Measurements from ENCODE around the gene ELAVL1. TPM values are rescaled to one million over a fixed set of nuclear protein-coding genes. Genes with fewer than 3 reads are reported as not detected.
A peak's percentile ranks its signal among the peaks of the same experiment; 100 is the strongest.

ELAVL1 gene
- total and polyA plus RNA-seq, 2 experiments from 2014 or later = 81.6 to 143 TPM

DNA sequence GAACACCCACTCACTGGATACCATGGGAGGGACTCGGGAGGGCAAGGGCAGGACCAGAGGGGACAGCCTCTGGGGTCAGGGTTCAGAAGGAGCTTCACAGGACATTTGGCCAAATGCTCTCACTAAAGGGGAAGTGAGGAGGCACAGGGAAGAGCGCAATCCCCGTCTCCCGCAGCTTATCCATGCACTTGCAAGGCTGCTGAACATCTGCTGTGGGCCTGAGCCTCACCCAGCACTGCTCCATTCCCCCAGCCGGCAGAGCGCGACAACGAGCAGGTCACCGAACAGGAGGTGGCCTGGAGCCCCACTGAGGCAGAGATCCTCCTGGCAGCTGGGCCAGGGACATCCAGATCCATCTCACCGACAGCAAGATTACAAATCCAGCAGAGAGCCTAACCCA is 23.3 kb downstream of the ELAVL1 start:
- Histone ChIP-seq H3F3A (replicated peaks; ENCODE audit: low read depth) (peaks cover 6% of the 10 kb centered on the region; the same call in 1 of the 2 replicates), H3K4me3 (no peak overlapping the region), H2AFZ (no peak overlapping the region), H3K36me3 (ENCODE audit: insufficient read depth) (peaks cover 16% of the 10 kb centered on the region), H3K4me2 (no peak overlapping the region), H3K79me2 (replicated peaks; ENCODE audit: insufficient read depth) (peaks cover 48% of the 10 kb centered on the region), H3K4me1 (ENCODE audit: insufficient read depth) (no peaks in the 10 kb centered on the region), H3K27me3 (ENCODE audit: insufficient read depth) (no peaks in the 10 kb centered on the region), H3K9me2 (ENCODE audit: insufficient read depth) (no peaks in the 10 kb centered on the region), H3K27ac (ENCODE audit: low read depth) (no peak overlapping the region), H4K20me1 (replicated peaks; ENCODE audit: insufficient read depth) (peaks cover 31% of the 10 kb centered on the region)
- H3K4me1 Mint-ChIP-seq = no peaks in the 10 kb centered on the region; the same call in 2 of the 3 replicates
- no peak for TF ChIP-seq CREB1 (CRISPR knock-in tag; IDR thresholded peaks at IDR 0.05; ENCODE audit: low read depth)
- TF ChIP-seq, protein P1, sequence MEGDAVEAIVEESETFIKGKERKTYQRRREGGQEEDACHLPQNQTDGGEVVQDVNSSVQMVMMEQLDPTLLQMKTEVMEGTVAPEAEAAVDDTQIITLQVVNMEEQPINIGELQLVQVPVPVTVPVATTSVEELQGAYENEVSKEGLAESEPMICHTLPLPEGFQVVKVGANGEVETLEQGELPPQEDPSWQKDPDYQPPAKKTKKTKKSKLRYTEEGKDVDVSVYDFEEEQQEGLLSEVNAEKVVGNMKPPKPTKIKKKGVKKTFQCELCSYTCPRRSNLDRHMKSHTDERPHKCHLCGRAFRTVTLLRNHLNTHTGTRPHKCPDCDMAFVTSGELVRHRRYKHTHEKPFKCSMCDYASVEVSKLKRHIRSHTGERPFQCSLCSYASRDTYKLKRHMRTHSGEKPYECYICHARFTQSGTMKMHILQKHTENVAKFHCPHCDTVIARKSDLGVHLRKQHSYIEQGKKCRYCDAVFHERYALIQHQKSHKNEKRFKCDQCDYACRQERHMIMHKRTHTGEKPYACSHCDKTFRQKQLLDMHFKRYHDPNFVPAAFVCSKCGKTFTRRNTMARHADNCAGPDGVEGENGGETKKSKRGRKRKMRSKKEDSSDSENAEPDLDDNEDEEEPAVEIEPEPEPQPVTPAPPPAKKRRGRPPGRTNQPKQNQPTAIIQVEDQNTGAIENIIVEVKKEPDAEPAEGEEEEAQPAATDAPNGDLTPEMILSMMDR (conservative IDR thresholded peaks at IDR 0.05; ENCODE audit: low read depth in 2 of 2) = 0 out of 4 replicates have a peak, but pooled peaks of 1 of the 2 experiments have one; percentile 10
- no peak overlapping the region for H3K27ac Mint-ChIP-seq
- peaks cover 68% of the 10 kb centered on the region for H3K36me3 Mint-ChIP-seq (ENCODE audit: low read depth)
- no peaks in the 10 kb centered on the region for H3K9me3 Mint-ChIP-seq
- DNase-seq (ENCODE audit: low spot score) (no peak), ATAC-seq (no peak)
- no peak overlapping the region for H3K4me3 Mint-ChIP-seq
- H3K27me3 Mint-ChIP-seq (ENCODE audit: insufficient read depth, low read depth, poor library complexity) = peaks cover 6% of the 10 kb centered on the region

DNA sequence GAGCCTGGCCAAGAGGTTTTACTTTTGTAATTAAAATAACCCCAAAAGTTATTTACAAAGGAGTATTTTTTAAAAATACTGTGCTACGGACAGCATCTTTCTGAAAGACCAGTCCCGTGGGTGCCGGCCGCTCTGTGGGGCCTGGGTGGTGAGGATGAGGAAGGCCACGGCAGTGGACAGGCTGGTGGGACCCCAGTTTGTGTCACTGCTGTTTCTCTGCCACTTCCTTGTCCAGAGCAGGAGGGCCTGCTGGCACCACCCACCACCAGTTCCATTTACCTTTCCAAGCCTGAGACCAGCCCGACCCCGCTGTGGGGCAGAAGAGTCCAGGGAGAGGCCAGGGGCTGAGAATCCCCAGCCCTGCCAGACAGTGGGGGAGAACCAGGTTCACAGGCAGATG is 23.8 kb downstream of the ELAVL1 start:
- no peaks in the 10 kb centered on the region for H3K4me1 ChIP-seq (ENCODE audit: insufficient read depth)
- ATAC-seq (no peak), DNase-seq (ENCODE audit: low spot score) (no peak)
- no peak overlapping the region for H3K4me3 Mint-ChIP-seq
- H2AFZ ChIP-seq = no peak overlapping the region
- H3K27me3 Mint-ChIP-seq (ENCODE audit: insufficient read depth, low read depth, poor library complexity) = peaks cover 6% of the 10 kb centered on the region
- H3K36me3 ChIP-seq (ENCODE audit: insufficient read depth) = peaks cover 16% of the 10 kb centered on the region
- no peak overlapping the region for H3K27ac Mint-ChIP-seq
- H4K20me1 ChIP-seq (replicated peaks; ENCODE audit: insufficient read depth) = peaks cover 30% of the 10 kb centered on the region
- no peak overlapping the region for H3K4me3 ChIP-seq
- H3K4me1 Mint-ChIP-seq = no peaks in the 10 kb centered on the region
- no peak overlapping the region for H3K27ac ChIP-seq (ENCODE audit: low read depth)
- peaks cover 6% of the 10 kb centered on the region; the same call in 1 of the 2 replicates for H3F3A ChIP-seq (replicated peaks; ENCODE audit: low read depth)
- no peak overlapping the region for H3K4me2 ChIP-seq
- H3K9me3 Mint-ChIP-seq = no peaks in the 10 kb centered on the region
- no peaks in the 10 kb centered on the region for H3K9me2 ChIP-seq (ENCODE audit: insufficient read depth)
- no peaks in the 10 kb centered on the region for H3K27me3 ChIP-seq (ENCODE audit: insufficient read depth)
- H3K79me2 ChIP-seq (replicated peaks; ENCODE audit: insufficient read depth) = peaks cover 46% of the 10 kb centered on the region
- peaks cover 69% of the 10 kb centered on the region for H3K36me3 Mint-ChIP-seq (ENCODE audit: low read depth)
- no peak for TF ChIP-seq STAT1 (IDR thresholded peaks at IDR 0.05; ENCODE audit: unreplicated experiment)
- TF ChIP-seq, protein P1 (conservative IDR thresholded peaks at IDR 0.05; ENCODE audit: low read depth in 2 of 2) = no peak
- TF ChIP-seq CREB1 (CRISPR knock-in tag; IDR thresholded peaks at IDR 0.05; ENCODE audit: low read depth) = no peak
- TF ChIP-seq, protein P2, sequence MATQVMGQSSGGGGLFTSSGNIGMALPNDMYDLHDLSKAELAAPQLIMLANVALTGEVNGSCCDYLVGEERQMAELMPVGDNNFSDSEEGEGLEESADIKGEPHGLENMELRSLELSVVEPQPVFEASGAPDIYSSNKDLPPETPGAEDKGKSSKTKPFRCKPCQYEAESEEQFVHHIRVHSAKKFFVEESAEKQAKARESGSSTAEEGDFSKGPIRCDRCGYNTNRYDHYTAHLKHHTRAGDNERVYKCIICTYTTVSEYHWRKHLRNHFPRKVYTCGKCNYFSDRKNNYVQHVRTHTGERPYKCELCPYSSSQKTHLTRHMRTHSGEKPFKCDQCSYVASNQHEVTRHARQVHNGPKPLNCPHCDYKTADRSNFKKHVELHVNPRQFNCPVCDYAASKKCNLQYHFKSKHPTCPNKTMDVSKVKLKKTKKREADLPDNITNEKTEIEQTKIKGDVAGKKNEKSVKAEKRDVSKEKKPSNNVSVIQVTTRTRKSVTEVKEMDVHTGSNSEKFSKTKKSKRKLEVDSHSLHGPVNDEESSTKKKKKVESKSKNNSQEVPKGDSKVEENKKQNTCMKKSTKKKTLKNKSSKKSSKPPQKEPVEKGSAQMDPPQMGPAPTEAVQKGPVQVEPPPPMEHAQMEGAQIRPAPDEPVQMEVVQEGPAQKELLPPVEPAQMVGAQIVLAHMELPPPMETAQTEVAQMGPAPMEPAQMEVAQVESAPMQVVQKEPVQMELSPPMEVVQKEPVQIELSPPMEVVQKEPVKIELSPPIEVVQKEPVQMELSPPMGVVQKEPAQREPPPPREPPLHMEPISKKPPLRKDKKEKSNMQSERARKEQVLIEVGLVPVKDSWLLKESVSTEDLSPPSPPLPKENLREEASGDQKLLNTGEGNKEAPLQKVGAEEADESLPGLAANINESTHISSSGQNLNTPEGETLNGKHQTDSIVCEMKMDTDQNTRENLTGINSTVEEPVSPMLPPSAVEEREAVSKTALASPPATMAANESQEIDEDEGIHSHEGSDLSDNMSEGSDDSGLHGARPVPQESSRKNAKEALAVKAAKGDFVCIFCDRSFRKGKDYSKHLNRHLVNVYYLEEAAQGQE (IDR thresholded peaks at IDR 0.05; ENCODE audit: unreplicated experiment) = no peak
- TF ChIP-seq JUNB (IDR thresholded peaks at IDR 0.05; ENCODE audit: unreplicated experiment) = no peak
- no peak for TF ChIP-seq NANOG (IDR thresholded peaks at IDR 0.05; ENCODE audit: borderline replicate concordance)
- TF ChIP-seq POLR2AphosphoS5 (IDR thresholded peaks at IDR 0.05; ENCODE audit: low read depth) = no peak
- TF ChIP-seq EZH2 (IDR thresholded peaks at IDR 0.05; ENCODE audit: low read depth, unreplicated experiment) = no peak
- TF ChIP-seq, protein P3, sequence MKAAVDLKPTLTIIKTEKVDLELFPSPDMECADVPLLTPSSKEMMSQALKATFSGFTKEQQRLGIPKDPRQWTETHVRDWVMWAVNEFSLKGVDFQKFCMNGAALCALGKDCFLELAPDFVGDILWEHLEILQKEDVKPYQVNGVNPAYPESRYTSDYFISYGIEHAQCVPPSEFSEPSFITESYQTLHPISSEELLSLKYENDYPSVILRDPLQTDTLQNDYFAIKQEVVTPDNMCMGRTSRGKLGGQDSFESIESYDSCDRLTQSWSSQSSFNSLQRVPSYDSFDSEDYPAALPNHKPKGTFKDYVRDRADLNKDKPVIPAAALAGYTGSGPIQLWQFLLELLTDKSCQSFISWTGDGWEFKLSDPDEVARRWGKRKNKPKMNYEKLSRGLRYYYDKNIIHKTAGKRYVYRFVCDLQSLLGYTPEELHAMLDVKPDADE (IDR thresholded peaks at IDR 0.05) = no peak
- no peak for TF ChIP-seq ZNF114 (CRISPR knock-in tag; IDR thresholded peaks at IDR 0.05)
